Aorta (tissue), 5 donors: Measurements from ENCODE around the gene SH3BGRL. TPM values are rescaled to one million over a fixed set of nuclear protein-coding genes. Genes with fewer than 3 reads are reported as not detected.

Experiments
- ATAC-seq: fragments of 200-7000 bp; cut with Tn5 transposase; one replicate; pipeline ENCODE4 v1.9.1; 2022; ENCODE audit warnings: moderate library complexity; ENCODE audit not compliant: low FRiP score
- DNase-seq, 2 donors: peaks; one replicate each; pipeline ENCODE4 v3.0.0-alpha.2; 2020
- H3K27ac ChIP-seq, 2 donors: one replicate each; pipeline ENCODE4 v1.5.1; 2013; ENCODE audit warnings: low read length in 2 of 2, mild to moderate bottlenecking in 2 of 2, moderate library complexity in 2 of 2, control low read depth in 1 of 2, inconsistent platforms in 1 of 2, low read depth in 1 of 2
- H3K27me3 ChIP-seq, 2 donors: one replicate each; pipeline ENCODE4 v1.6.1; 2013; ENCODE audit warnings: control low read depth in 1 of 2, low read length in 1 of 2, mild to moderate bottlenecking in 1 of 2, moderate library complexity in 1 of 2; ENCODE audit not compliant: insufficient read depth in 2 of 2, control insufficient read depth in 1 of 2
- H3K36me3 ChIP-seq, 2 donors: one replicate each; pipeline ENCODE4 v1.6.1; 2013; ENCODE audit warnings: control low read depth in 1 of 2, low read length in 1 of 2, mild to moderate bottlenecking in 1 of 2; ENCODE audit not compliant: insufficient read depth in 2 of 2, control insufficient read depth in 1 of 2
- H3K4me1 ChIP-seq, 2 donors: one replicate each; pipeline ENCODE4 v1.6.1; 2013; ENCODE audit warnings: low read length in 2 of 2, control low read depth in 1 of 2, mild to moderate bottlenecking in 1 of 2, moderate library complexity in 1 of 2; ENCODE audit not compliant: insufficient read depth in 2 of 2, control insufficient read depth in 1 of 2
- H3K4me3 ChIP-seq, 2 donors: one replicate each; pipeline ENCODE4 v1.5.1; 2013; ENCODE audit warnings: low read length in 2 of 2, control low read depth in 1 of 2, mild to moderate bottlenecking in 1 of 2
- H3K9me3 ChIP-seq: one replicate; pipeline ENCODE4 v1.6.1; 2013; ENCODE audit warnings: mild to moderate bottlenecking, low read length; ENCODE audit not compliant: control insufficient read depth
- WGBS, 2 donors: extraction: QIAGEN DNeasy Blood & Tissue Kit; methylation state at CpG; one replicate each; pipeline ENCODE4 v1.1.7; 2013; 5-methylcytosine and 5-hydroxymethylcytosine counted together
- intact Hi-C, 2 donors: fragments of 100-400 bp; cut with DNase I; formaldehyde crosslinking; loops; one replicate each; pipeline versions ENCODE4 v1.14.2 to v1.15.0; 2022
- polyA plus RNA-seq, 2 donors: library from polyadenylated mRNA; stranded (reverse); fragments of 200-250 nt; gene quantifications; one replicate each; pipeline ENCODE4 v1.2.3, GENCODE V29; 2013
- total RNA-seq, 2 donors: library from RNA; stranded (reverse); fragmentation: NEBNext Ultra II Directional; extraction: Animal tissue kit (Norgen Biotek cat#: 25700); gene quantifications; one replicate each; pipeline ENCODE4 v1.2.1, GENCODE V29; 2021
- donor health status: healthy with polysubstance abuse.
- donor health status: Bipolar disorder and iron deficiency.
- donor health status: DM: no; HTN: no; CAD: no.
- donor health status: DM: no; HTN: no; CAD: no.
- donor health status: DM: yes; HTN: yes; CAD: no.

The SH3BGRL gene
- total and polyA plus RNA-seq, 4 donors: 199 to 359 (median 223) TPM

GRCh38 chrX:81205551-81205950, 3.6 kb downstream of the SH3BGRL start:
- Histone ChIP-seq H3K4me1 (peaks cover 0 to 4% of the 10 kb centered on the region in 2 donors), H3K27ac (no peak overlapping the region), H3K9me3 (no peaks in the 10 kb centered on the region), H3K36me3 (no peaks in the 10 kb centered on the region), H3K4me3 (no peak overlapping the region), H3K27me3 (no peaks in the 10 kb centered on the region)
- intact Hi-C loops: no loop called here
- no peak for DNase-seq
- no peak for ATAC-seq
- 62 to 87% methylated on average over 2 of the region's 2 CpGs for WGBS, 2 donors

- no peak for DNase-seq
- H3K4me1 ChIP-seq: peaks cover 0 to 4% of the 10 kb centered on the region in 2 donors
- no peak for ATAC-seq
- H3K9me3 ChIP-seq: no peaks in the 10 kb centered on the region
- no peaks in the 10 kb centered on the region for H3K36me3 ChIP-seq
- no peak overlapping the region for H3K4me3 ChIP-seq
- H3K27me3 ChIP-seq: no peaks in the 10 kb centered on the region
- 23 to 43% methylated on average over 1 of the region's 1 CpG for WGBS, 2 donors
- no peak overlapping the region for H3K27ac ChIP-seq
- intact Hi-C loops: no loop called here
These were observed 4.6 kb downstream of the SH3BGRL start for GRCh38 chrX:81206476-81206875.

GRCh38 chrX:81208916-81209315, 7.0 kb downstream of the SH3BGRL start:
- intact Hi-C loops: no loop called here

GRCh38 chrX:81215685-81216084, 13.8 kb downstream of the SH3BGRL start:
- Histone ChIP-seq H3K27me3 (no peaks in the 10 kb centered on the region), H3K36me3 (no peaks in the 10 kb centered on the region), H3K4me3 (no peak overlapping the region), H3K9me3 (no peaks in the 10 kb centered on the region), H3K4me1 (no peaks in the 10 kb centered on the region), H3K27ac (no peak overlapping the region)
- intact Hi-C loops: no loop called here
- 71 to 76% methylated on average over 1 of the region's 1 CpG for WGBS, 2 donors
- DNase-seq: no peak
- ATAC-seq: no peak

More at GRCh38 chrX:81208916-81209315, 7.0 kb downstream of the SH3BGRL start:
- Histone ChIP-seq H3K27ac (no peak overlapping the region), H3K9me3 (no peaks in the 10 kb centered on the region), H3K36me3 (no peaks in the 10 kb centered on the region), H3K27me3 (no peaks in the 10 kb centered on the region), H3K4me3 (no peak overlapping the region), H3K4me1 (peaks cover 0 to 4% of the 10 kb centered on the region in 2 donors)
- ATAC-seq (no peak), DNase-seq (no peak)
- WGBS, 2 donors: 65 to 87% methylated on average over 8 of the region's 8 CpGs

GRCh38 chrX:81229229-81229628, 27.3 kb downstream of the SH3BGRL start:
- WGBS, 2 donors: 57 to 65% methylated on average over 3 of the region's 3 CpGs
- intact Hi-C loops: no loop called here
- Histone ChIP-seq H3K27me3 (no peaks in the 10 kb centered on the region), H3K36me3 (no peaks in the 10 kb centered on the region), H3K27ac (no peak overlapping the region), H3K4me1 (no peaks in the 10 kb centered on the region), H3K4me3 (no peak overlapping the region), H3K9me3 (no peaks in the 10 kb centered on the region)
- ATAC-seq (no peak), DNase-seq (no peak)

- Histone ChIP-seq H3K27ac (no peak overlapping the region), H3K9me3 (no peaks in the 10 kb centered on the region), H3K4me1 (no peaks in the 10 kb centered on the region), H3K4me3 (no peak overlapping the region), H3K27me3 (no peaks in the 10 kb centered on the region), H3K36me3 (no peaks in the 10 kb centered on the region)
- 70 to 97% methylated on average over 2 of the region's 2 CpGs for WGBS, 2 donors
- intact Hi-C loops: no loop called here
- no peak for ATAC-seq
- DNase-seq: no peak
These were observed 28.0 kb downstream of the SH3BGRL start for GRCh38 chrX:81229901-81230300.

GRCh38 chrX:81231476-81231875, 29.6 kb downstream of the SH3BGRL start:
- ATAC-seq: no peak
- 6 to 17% methylated on average over 1 of the region's 1 CpG for WGBS, 2 donors
- no peaks in the 10 kb centered on the region for H3K4me1 ChIP-seq

GRCh38 chrX:81232218-81232617, 30.3 kb downstream of the SH3BGRL start:
- H3K4me3 ChIP-seq: no peak overlapping the region
- H3K4me1 ChIP-seq: no peaks in the 10 kb centered on the region
- no peaks in the 10 kb centered on the region for H3K27me3 ChIP-seq
- WGBS, 2 donors: 75 to 78% methylated on average over 1 of the region's 1 CpG
- no peak for DNase-seq
- no peaks in the 10 kb centered on the region for H3K36me3 ChIP-seq
- no peak for ATAC-seq
- intact Hi-C loops: no loop called here
- no peaks in the 10 kb centered on the region for H3K9me3 ChIP-seq
- no peak overlapping the region for H3K27ac ChIP-seq

More at GRCh38 chrX:81231476-81231875, 29.6 kb downstream of the SH3BGRL start:
- no peaks in the 10 kb centered on the region for H3K36me3 ChIP-seq
- H3K27ac ChIP-seq: no peak overlapping the region
- DNase-seq: no peak
- intact Hi-C loops: no loop called here
- no peak overlapping the region for H3K4me3 ChIP-seq
- H3K9me3 ChIP-seq: no peaks in the 10 kb centered on the region
- H3K27me3 ChIP-seq: no peaks in the 10 kb centered on the region

GRCh38 chrX:81237516-81237915, 35.6 kb downstream of the SH3BGRL start:
- H3K4me1 ChIP-seq: peaks cover 0 to 2% of the 10 kb centered on the region in 2 donors
- no peak overlapping the region for H3K27ac ChIP-seq
- WGBS, 2 donors: 64 to 90% methylated on average over 1 of the region's 1 CpG
- DNase-seq: no peak
- ATAC-seq: no peak
- intact Hi-C loops: no loop called here
- H3K9me3 ChIP-seq: no peaks in the 10 kb centered on the region
- H3K36me3 ChIP-seq: no peaks in the 10 kb centered on the region
- no peak overlapping the region for H3K4me3 ChIP-seq
- H3K27me3 ChIP-seq: no peaks in the 10 kb centered on the region
